HG02678 (cell line): Measurements from ENCODE around the gene FOXP1.

ENCODE experiments used
- ATAC-seq: cut with Tn5 transposase; IDR thresholded peaks from one replicate; pipeline ENCODE4 v1.9.1; 2021; ENCODE audit warnings: mild to moderate bottlenecking, moderate library complexity; ENCODE audit not compliant: unreplicated experiment

The FOXP1 gene

GRCh38 chr3:71583566-71584393, at the start of gene FOXP1:
Gene FOXP1, minus strand, starts transcription at chr3:71583728. Its CDS starts 385,347 bp downstream, at chr3:71198381.
- ATAC-seq, result no peak

- ATAC-seq, result no peak
Observed at GRCh38 chr3:71629711-71630110, 46.2 kb upstream of the FOXP1 start.

DNA sequence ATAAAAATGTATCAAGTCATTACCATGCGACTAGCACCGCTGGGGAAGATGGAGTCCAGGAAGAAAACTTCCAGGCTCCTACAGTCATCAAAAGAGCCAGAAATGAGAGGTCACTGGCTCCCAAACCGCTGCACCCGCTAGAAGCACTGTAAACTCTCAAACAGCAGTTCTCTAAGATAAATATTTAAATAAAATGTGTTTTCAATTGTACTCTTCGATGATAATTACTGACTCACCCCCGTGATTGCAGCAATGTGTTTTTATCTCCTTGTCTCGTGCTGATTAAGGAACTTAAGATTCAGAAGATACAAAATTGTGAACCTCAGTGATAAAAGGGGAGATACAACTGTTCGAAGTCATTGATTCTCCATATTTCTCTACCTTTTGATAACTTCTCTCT, 45.8 kb upstream of the FOXP1 start:
- no peak for ATAC-seq

- ATAC-seq, result no peak
Observed at GRCh38 chr3:71628522-71628921, 45.0 kb upstream of the FOXP1 start.

GRCh38 chr3:71625676-71626075, 42.1 kb upstream of the FOXP1 start:
- ATAC-seq, result no peak

DNA sequence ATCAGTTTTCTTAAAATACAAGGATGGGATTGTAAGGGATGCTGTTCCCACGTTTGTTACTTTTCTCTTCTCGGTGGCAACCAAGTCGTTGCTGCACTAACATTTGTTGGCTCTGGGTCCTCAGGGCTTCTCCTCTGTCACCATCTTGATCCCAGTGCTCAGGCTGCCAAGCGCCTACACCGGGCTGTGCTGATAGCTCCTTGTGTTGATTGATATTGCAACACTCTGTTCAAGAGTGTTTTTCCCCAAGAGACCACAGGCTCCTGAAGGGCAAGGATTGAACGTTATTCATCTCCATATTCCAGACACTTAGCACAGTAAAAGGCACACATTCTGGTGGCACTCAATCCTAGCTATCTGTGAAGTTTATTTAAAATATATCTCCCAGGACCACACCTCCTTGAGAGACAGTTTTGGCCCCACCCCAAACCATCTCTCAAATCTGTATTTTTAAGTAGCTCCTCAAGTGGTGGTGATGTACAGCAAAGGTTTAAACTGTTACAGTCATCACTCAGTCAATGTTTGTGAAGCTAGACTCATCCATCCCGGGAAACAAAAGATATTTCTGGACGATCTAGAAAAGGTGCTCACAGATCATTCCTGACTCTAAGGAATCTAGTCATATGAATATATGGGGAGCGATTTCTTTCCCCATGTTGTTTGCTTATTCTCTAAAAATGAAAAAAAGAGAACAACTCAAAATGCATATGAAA, 38.5 kb upstream of the FOXP1 start:
- no peak for ATAC-seq

- no peak for ATAC-seq
Observed at GRCh38 chr3:71618538-71618937, 35.0 kb upstream of the FOXP1 start.

DNA sequence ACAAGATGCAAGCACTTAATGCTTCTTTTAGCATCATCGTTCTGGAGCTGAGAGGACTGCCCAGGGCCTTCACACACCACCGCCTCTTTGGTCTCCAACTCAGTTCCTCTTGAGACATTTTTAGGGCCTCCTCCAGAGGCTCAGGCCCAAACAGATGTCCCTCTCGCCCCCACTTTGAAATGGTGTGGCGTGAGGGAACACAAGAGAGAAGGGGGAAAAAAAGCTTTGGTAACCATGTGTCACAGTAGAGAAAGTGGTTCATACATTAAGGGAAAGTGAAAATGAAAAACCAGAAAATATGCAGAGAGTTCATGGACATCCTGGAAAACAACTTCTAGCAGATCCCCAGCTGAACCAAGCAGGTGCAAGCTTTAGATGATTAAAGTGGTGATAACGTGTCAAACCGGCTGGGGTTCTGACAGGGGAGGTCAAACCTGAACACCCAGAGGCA, 33.1 kb upstream of the FOXP1 start:
- ATAC-seq, result no peak

DNA sequence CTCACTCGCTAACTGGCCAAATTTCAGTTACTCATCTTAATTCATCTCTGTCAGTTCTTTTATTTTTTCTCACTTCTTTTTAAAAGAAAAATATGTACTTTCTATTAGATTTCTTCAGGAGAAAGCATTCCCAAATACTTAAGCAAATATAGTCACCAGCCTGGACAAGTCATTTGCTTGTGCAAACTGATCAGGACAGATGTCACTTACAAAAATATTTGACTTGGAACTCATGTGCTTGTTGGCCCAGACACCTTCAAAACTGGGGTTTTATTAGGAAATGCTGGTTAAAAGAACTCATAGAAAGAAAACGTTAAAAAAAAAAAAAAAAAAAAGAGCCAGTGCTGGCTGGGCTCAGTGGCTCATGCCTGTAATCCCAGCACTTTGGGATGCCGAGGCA, 31.3 kb upstream of the FOXP1 start:
- ATAC-seq, result no peak

DNA sequence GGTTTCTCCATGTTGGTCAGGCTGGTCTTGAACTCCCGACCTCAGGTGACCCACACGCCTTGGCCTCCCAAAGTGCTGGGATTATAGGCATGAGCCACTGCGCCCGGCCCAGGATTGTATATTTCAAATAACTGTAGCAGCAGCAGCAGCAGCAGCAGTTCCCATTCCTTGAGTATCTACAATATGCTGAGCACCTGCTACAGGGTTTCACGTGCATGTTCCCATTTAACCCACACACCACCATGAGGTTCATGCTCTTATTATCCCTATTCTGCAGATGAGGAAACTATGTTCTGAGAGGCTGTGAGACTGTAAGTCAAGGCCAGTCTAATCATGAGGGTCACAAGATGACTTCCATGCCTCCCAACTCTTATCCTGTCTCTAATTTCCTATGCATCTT, 30.9 kb upstream of the FOXP1 start:
- no peak for ATAC-seq

- no peak for ATAC-seq
Observed at GRCh38 chr3:71611099-71611498, 27.6 kb upstream of the FOXP1 start.

DNA sequence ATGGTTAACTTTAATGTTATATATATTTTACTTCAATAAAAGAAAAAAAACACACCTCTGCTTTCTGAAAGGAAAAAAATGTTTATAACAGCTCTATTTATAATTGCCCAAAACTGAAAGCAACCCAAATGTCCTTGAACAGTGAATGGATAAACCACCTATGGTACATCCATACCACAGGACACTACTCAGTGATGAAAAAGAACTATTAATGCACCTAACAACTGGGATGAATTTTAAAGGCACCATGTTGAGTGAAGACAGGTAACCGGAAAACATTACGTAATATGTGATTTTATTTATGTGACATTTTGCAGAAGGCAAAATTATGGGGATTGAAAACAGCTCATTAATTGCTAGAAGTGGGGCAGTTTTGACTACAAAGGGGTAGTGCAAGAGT, 23.8 kb upstream of the FOXP1 start:
- no peak for ATAC-seq

GRCh38 chr3:71606582-71606981, 23.1 kb upstream of the FOXP1 start:
- no peak for ATAC-seq

GRCh38 chr3:71602256-71602655, 18.7 kb upstream of the FOXP1 start:
- ATAC-seq, result no peak

DNA sequence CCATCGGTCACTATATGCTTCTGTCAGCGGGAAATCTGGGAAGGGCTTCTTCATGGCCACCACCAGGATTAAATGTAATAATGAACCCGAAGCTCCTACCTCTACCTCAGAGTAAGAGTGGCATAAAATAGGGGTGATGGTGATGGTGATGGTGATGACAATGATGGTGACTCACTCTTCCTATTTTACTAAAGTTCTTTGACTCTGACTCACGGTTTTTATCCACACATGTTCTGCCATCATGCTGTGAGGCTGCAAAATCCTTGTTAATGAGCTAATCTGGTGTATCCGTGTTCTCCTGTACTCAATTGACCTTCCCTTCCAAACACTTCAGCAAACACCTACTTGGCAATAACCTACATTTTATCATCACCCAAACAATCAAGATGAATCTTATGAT, 18.3 kb upstream of the FOXP1 start:
- ATAC-seq, result no peak

- no peak for ATAC-seq
Observed at GRCh38 chr3:71600646-71601288, 17.2 kb upstream of the FOXP1 start.

GRCh38 chr3:71599416-71599815, 15.9 kb upstream of the FOXP1 start:
- ATAC-seq, result no peak

GRCh38 chr3:71598292-71598691, 14.8 kb upstream of the FOXP1 start:
- ATAC-seq, result no peak

- ATAC-seq, result no peak
Observed at GRCh38 chr3:71597286-71597685, 13.8 kb upstream of the FOXP1 start.

DNA sequence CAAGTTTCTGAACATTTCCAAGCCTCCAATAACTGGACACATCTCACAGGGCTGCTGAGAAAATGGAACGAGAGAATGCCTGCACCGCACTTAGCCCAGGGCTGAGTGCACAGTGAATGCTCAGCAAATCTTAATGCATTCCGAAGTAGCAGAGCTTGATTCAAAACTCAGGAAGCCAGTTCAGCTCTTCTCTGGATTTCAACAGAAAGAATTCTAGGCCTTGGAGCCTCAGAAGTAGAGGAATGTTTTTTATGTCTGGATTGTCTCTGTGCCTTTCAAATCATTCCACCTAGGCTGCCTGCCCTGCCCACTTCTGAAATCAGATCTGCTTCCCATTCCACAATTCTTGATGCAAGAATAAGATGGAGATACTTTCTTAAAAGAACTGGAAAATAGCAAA, 9.6 kb upstream of the FOXP1 start:
- no peak for ATAC-seq

DNA sequence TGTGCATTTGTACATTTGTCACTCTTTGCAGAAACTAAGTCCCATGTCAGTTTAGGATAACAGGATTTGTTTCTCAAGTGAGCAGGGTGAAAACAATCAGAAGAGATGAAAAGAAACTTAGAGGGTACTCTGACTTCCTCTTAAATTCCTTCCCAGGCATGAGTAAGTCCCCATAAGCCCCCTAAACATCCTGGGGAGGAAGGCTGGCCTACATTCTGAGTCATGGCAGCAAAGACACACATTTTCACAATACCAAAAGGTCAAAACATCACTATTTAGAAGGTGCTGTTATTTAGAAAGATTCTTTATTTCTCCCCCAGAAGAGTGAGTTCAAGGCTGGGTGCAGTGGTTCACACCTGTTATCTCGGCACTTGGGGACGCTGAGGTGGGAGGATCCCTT, 7.6 kb upstream of the FOXP1 start:
- no peak for ATAC-seq

DNA sequence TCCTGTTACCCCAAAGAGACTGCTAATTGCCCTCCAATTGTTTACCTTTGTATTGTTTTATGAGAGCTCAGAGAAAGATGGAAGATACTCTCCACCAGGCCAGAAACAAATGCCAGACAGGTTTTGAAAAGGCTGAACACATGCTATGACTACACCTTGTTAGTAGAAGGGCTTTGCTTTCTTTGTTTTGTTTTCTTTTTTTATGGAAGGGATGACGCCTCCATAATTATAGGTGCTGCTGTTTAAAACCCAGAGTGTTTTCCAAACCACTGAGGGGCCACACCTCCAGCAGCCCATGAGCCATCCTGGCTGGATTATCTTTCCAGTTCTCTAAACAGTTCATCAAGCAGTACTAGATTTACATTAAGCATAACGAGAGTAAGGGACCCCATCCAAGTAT, 5.6 kb upstream of the FOXP1 start:
- no peak for ATAC-seq
